Measurements from ENCODE around the gene RNF11.

The RNF11 gene

GRCh38 chr1:51313268-51313852 lies 77.3 kb downstream of the RNF11 start:
- no peak for DNase-seq (ENCODE audit: low read depth, low spot score)

- no peak for DNase-seq (ENCODE audit: low read depth, low spot score)
These were observed 78.1 kb downstream of the RNF11 start for GRCh38 chr1:51313961-51314777.

- no peak for DNase-seq (ENCODE audit: low read depth, low spot score)
These were observed 78.9 kb downstream of the RNF11 start for GRCh38 chr1:51314974-51315373.

- DNase-seq (ENCODE audit: low read depth, low spot score), result no peak
These were observed 80.2 kb downstream of the RNF11 start for GRCh38 chr1:51316113-51316845.

- no peak for DNase-seq (ENCODE audit: low read depth, low spot score)
These were observed 80.7 kb downstream of the RNF11 start for GRCh38 chr1:51316846-51317120.

GRCh38 chr1:51317798-51318197 lies 81.7 kb downstream of the RNF11 start:
- DNase-seq (ENCODE audit: low read depth, low spot score), result no peak

GRCh38 chr1:51320967-51321923 lies 85.2 kb downstream of the RNF11 start:
- no peak for DNase-seq (ENCODE audit: low read depth, low spot score)

GRCh38 chr1:51321924-51322280 lies 85.8 kb downstream of the RNF11 start:
- DNase-seq (ENCODE audit: low read depth, low spot score), result no peak

GRCh38 chr1:51322417-51323101 lies 86.5 kb downstream of the RNF11 start:
- DNase-seq (ENCODE audit: low read depth, low spot score), result no peak

Measured in brain pericyte (primary cell).